Pancreas (tissue), 10 donors: ENCODE results near the gene CRTC2. TPM values are rescaled to one million over a fixed set of nuclear protein-coding genes. Genes with fewer than 3 reads are reported as not detected.

ENCODE experiments used
- ATAC-seq, 4 donors: fragments of 200-7000 bp; cut with Tn5 transposase; one replicate each; pipeline versions ENCODE4 v1.8.0 to v1.9.1; 2020; ENCODE audit warnings: mild to moderate bottlenecking in 4 of 4, moderate library complexity in 4 of 4
- DNase-seq, 6 donors: peaks; one replicate each; pipeline ENCODE4 v3.0.0-alpha.2; 2020
- FAIRE-seq: peaks from 2 replicates; lab custom pipeline; 2012; peaks lifted over from hg19 to GRCh38; lab: Jason Lieb, UNC
- H3K27ac ChIP-seq, 4 donors: fragments of 200-600 bp; sonication (generic); 1 replicate in 3 of 4; 2 replicates in 1 of 4; pipeline versions ENCODE4 v1.5.0 to v1.8.0; 2020
- H3K27me3 ChIP-seq, 4 donors: fragments of 200-600 bp; one replicate each; pipeline ENCODE4 v1.8.0; 2021
- H3K36me3 ChIP-seq, 3 donors: fragments of 200-600 bp; sonication (generic) in 1 of 3; one replicate each; pipeline versions ENCODE4 v1.5.0 to v1.8.0; 2020 to 2021
- H3K4me1 ChIP-seq, 3 donors: fragments of 200-600 bp; one replicate each; pipeline ENCODE4 v1.8.0; 2021
- H3K4me3 ChIP-seq, 4 donors: fragments of 200-600 bp; sonication (generic) in 2 of 4; one replicate each; pipeline versions ENCODE4 v1.5.0 to v1.8.0; 2020 to 2021
- H3K9me3 ChIP-seq, 4 donors: fragments of 200-600 bp; one replicate each; pipeline ENCODE4 v1.8.0; 2021
- CTCF ChIP-seq, 4 donors: fragments of 200-600 bp; sonication (generic) in 3 of 4; IDR thresholded peaks; one replicate each; pipeline versions ENCODE4 v1.5.0 to v1.8.0; 2021; ENCODE audit warnings: antibody characterized with exemption in 4 of 4
- WGBS, 2 donors: extraction: QIAGEN DNeasy Blood & Tissue Kit; methylation state at CpG; one replicate each; pipeline ENCODE4 v1.1.7; 2013; 5-methylcytosine and 5-hydroxymethylcytosine counted together
- intact Hi-C, 3 donors: fragments of 100-400 bp; cut with DNase I; formaldehyde crosslinking; loops; one replicate each; pipeline versions ENCODE4 v1.11.1 to v1.14.2; 2022
- polyA plus RNA-seq, 2 donors: library from polyadenylated mRNA; stranded (reverse); fragments of 200-250 nt; gene quantifications; one replicate each; pipeline ENCODE4 v1.2.3, GENCODE V29; 2013
- total RNA-seq, 6 donors: library from RNA; stranded (reverse); fragmentation: NEBNext Ultra II Directional in 4 of 6; extraction: Animal tissue kit (Norgen Biotek cat#: 25700) in 4 of 6; gene quantifications; one replicate each; pipeline versions ENCODE4 v1.2.1 to v1.2.4, GENCODE V29; 2021 to 2023
- donor health status: healthy with polysubstance abuse.
- donor health status: DM: no; HTN: no; CAD: no; lungs with moderate emphysema.
- donor health status: DM: no; HTN: no; CAD: no.
- donor health status: control.
- donor health status: control.
- donor health status: Bipolar disorder and iron deficiency.
- donor health status: DM: yes; HTN: yes; CAD: no.
- donor health status: DM: no; HTN: no; CAD: no.
- donor health status: DM: no; HTN: no; CAD: no.
- donor health status: DM: yes; HTN: yes; CAD: no.

Gene CRTC2
- total and polyA plus RNA-seq, 8 donors = 13.4 to 48.6 (median 20.7) TPM

GRCh38 chr1:153944827-153945117 lies 13.6 kb downstream of the CRTC2 start:
- no peak for TF ChIP-seq CTCF (IDR thresholded peaks at IDR 0.05)
- H3K27me3 ChIP-seq = no peaks in the 10 kb centered on the region
- H3K27ac ChIP-seq = peak overlapping the region in 2 of 4 donors; percentile 91 to 93
- WGBS, 2 donors = 63 to 77% methylated on average over 3 of the region's 3 CpGs
- H3K36me3 ChIP-seq = peaks cover 0 to 15% (median 0%) of the 10 kb centered on the region in 3 donors
- H3K9me3 ChIP-seq = no peaks in the 10 kb centered on the region
- no peaks in the 10 kb centered on the region for H3K4me1 ChIP-seq
- no peak for ATAC-seq
- DNase-seq = no peak
- H3K4me3 ChIP-seq = peak overlapping the region in 1 of 4 donors; percentile 94
- intact Hi-C loops = loop anchor here in 1 of 3 donors (10.0 kb wide), 2 partner anchors 120 to 150 kb away; no protein-coding TSS in a partner anchor
- no peak for FAIRE-seq

- FAIRE-seq = no peak
Measured at GRCh38 chr1:153944005-153944826, 14.2 kb downstream of the CRTC2 start.

GRCh38 chr1:153942766-153943549 lies 15.5 kb downstream of the CRTC2 start:
- 87 to 95% methylated on average over 11 of the region's 11 CpGs for WGBS, 2 donors
- no peaks in the 10 kb centered on the region for H3K9me3 ChIP-seq
- DNase-seq = peak in 1 of 6 donors; percentile 66
- no peak for TF ChIP-seq CTCF (IDR thresholded peaks at IDR 0.05)
- FAIRE-seq = no peak
- no peak overlapping the region for H3K27ac ChIP-seq
- ATAC-seq = no peak
- no peak overlapping the region for H3K4me3 ChIP-seq
- H3K4me1 ChIP-seq = no peaks in the 10 kb centered on the region
- H3K27me3 ChIP-seq = no peaks in the 10 kb centered on the region
- peaks cover 0 to 10% (median under 1%) of the 10 kb centered on the region in 3 donors for H3K36me3 ChIP-seq
- intact Hi-C loops = loop anchor here in 1 of 3 donors (10.0 kb wide), 2 partner anchors 118 to 148 kb away; no protein-coding TSS in a partner anchor

More at GRCh38 chr1:153944005-153944826, 14.2 kb downstream of the CRTC2 start:
- intact Hi-C loops = loop anchor here in 1 of 3 donors (10.0 kb wide), 2 partner anchors 119 to 149 kb away; no protein-coding TSS in a partner anchor
- no peak for ATAC-seq
- WGBS, 2 donors = 83 to 84% methylated on average over 14 to 15 of the region's 15 CpGs
- peak overlapping the region in 1 of 4 donors; percentile 93 for H3K27ac ChIP-seq
- H3K36me3 ChIP-seq = peaks cover 0 to 18% (median 0%) of the 10 kb centered on the region in 3 donors
- H3K9me3 ChIP-seq = no peaks in the 10 kb centered on the region
- no peaks in the 10 kb centered on the region for H3K4me1 ChIP-seq
- peak overlapping the region in 1 of 4 donors; percentile 94 for H3K4me3 ChIP-seq
- DNase-seq = peak in 1 of 6 donors; percentile 55
- TF ChIP-seq CTCF (IDR thresholded peaks at IDR 0.05) = no peak
- H3K27me3 ChIP-seq = no peaks in the 10 kb centered on the region

GRCh38 chr1:153941826-153942725 lies 16.3 kb downstream of the CRTC2 start:
- intact Hi-C loops = loop anchor here in 1 of 3 donors (10.0 kb wide), 2 partner anchors 117 to 147 kb away; no protein-coding TSS in a partner anchor
- ATAC-seq = no peak
- FAIRE-seq = no peak
- Histone ChIP-seq H3K4me3 (no peak overlapping the region), H3K27ac (no peak overlapping the region), H3K9me3 (no peaks in the 10 kb centered on the region), H3K4me1 (no peaks in the 10 kb centered on the region), H3K27me3 (no peaks in the 10 kb centered on the region), H3K36me3 (peaks cover 0 to 17% (median 10%) of the 10 kb centered on the region in 3 donors)
- TF ChIP-seq CTCF (IDR thresholded peaks at IDR 0.05) = no peak
- 95 to 97% methylated on average over 34 of the region's 34 CpGs for WGBS, 2 donors
- peak in 1 of 6 donors; percentile 61 for DNase-seq
